H1 (cell line): ENCODE measurements around the gene DMBT1. TPM values are rescaled to one million over a fixed set of nuclear protein-coding genes. Genes with fewer than 3 reads are reported as not detected.

ENCODE experiments used
- CTCF ChIA-PET: fragments of 300-600 bp; sonication (Branson Sonifier 250); formaldehyde crosslinking; loops from one replicate; lab custom pipeline; 2021; ENCODE audit not compliant: partially characterized antibody; lab: Charles Lee
- POLR2A ChIA-PET: fragments of 300-600 bp; sonication (Branson Sonifier 250); formaldehyde crosslinking; loops from one replicate; lab custom pipeline; 2021; ENCODE audit warnings: inconsistent platforms; ENCODE audit not compliant: partially characterized antibody; lab: Charles Lee
- DNase-seq, 2 experiments: peaks; one replicate each; pipeline versions ENCODE4 v3.0.0 to v3.0.0-alpha.2; 2010 to 2022; ENCODE audit warnings: low spot score in 2 of 2, low read depth in 1 of 2, mixed read lengths in 1 of 2
- FAIRE-seq: peaks from 2 replicates; lab custom pipeline; 2011; peaks lifted over from hg19 to GRCh38; lab: Jason Lieb, UNC
- H2AFZ ChIP-seq: 2 replicates; pipeline ENCODE4 v1.8.1; 2012; ENCODE audit warnings: low read length, inconsistent platforms
- H2AK5ac ChIP-seq: 2 replicates; pipeline ENCODE4 v1.6.1; 2013; ENCODE audit warnings: low read depth, low read length
- H2BK120ac ChIP-seq: replicated peaks from 2 replicates; pipeline ENCODE3; 2013; ENCODE audit warnings: low read depth, low read length, inconsistent platforms
- H2BK12ac ChIP-seq: 2 replicates; pipeline ENCODE4 v1.6.1; 2013; ENCODE audit warnings: low read depth, low read length
- H2BK15ac ChIP-seq: 2 replicates; pipeline ENCODE4 v1.6.1; 2013; ENCODE audit warnings: low read length
- H2BK20ac ChIP-seq: 2 replicates; pipeline ENCODE4 v1.6.1; 2013; ENCODE audit warnings: low read length
- H2BK5ac ChIP-seq: 2 replicates; pipeline ENCODE4 v1.6.1; 2013; ENCODE audit warnings: low read depth, low read length
- H3K14ac ChIP-seq: 2 replicates; pipeline ENCODE4 v1.6.1; 2013; ENCODE audit warnings: inconsistent platforms; ENCODE audit not compliant: insufficient read length
- H3K18ac ChIP-seq: 2 replicates; pipeline ENCODE4 v1.6.1; 2013; ENCODE audit warnings: low read length; ENCODE audit errors: extremely low read depth
- H3K23ac ChIP-seq: 2 replicates; pipeline ENCODE4 v1.6.1; 2013; ENCODE audit warnings: inconsistent platforms; ENCODE audit not compliant: insufficient read length
- H3K23me2 ChIP-seq: 2 replicates; pipeline ENCODE4 v1.6.1; 2013; ENCODE audit warnings: low read depth, low read length
- H3K27ac ChIP-seq: 2 replicates; pipeline ENCODE4 v1.6.1; 2011; ENCODE audit warnings: low read depth, low read length, inconsistent platforms
- H3K27me3 ChIP-seq, 4 experiments: replicated peaks in 1 of 4; 1 replicate in 1 of 4; 2 replicates in 3 of 4; pipeline versions ENCODE4 v1.6.1 to v1.8.1; 2011 to 2013; ENCODE audit warnings: low read length in 3 of 4, mild to moderate bottlenecking in 3 of 4, inconsistent platforms in 2 of 4, mixed read lengths in 2 of 4, moderate library complexity in 1 of 4; ENCODE audit not compliant: control insufficient read depth in 3 of 4, insufficient read depth in 3 of 4; ENCODE audit errors: extremely low read depth in 1 of 4
- H3K36me3 ChIP-seq, 4 experiments: 2 replicates each; pipeline versions ENCODE4 v1.6.1 to v1.8.1; 2011 to 2013; ENCODE audit warnings: mild to moderate bottlenecking in 4 of 4, low read length in 3 of 4, moderate library complexity in 2 of 4, control low read depth in 1 of 4, inconsistent platforms in 1 of 4; ENCODE audit not compliant: insufficient read depth in 4 of 4, control insufficient read depth in 2 of 4
- H3K4ac ChIP-seq: replicated peaks from 2 replicates; pipeline ENCODE3; 2013; ENCODE audit warnings: low read length, low read depth, mixed read lengths, inconsistent platforms; ENCODE audit not compliant: insufficient read length
- H3K4me1 ChIP-seq, 4 experiments: replicated peaks in 1 of 4; 1 replicate in 1 of 4; 2 replicates in 3 of 4; pipeline versions ENCODE4 v1.6.1 to v1.8.1; 2011 to 2013; ENCODE audit warnings: low read length in 3 of 4, inconsistent platforms in 2 of 4, mixed read lengths in 1 of 4; ENCODE audit not compliant: insufficient read depth in 4 of 4, control insufficient read depth in 3 of 4
- H3K4me2 ChIP-seq, 2 experiments: 2 replicates each; pipeline versions ENCODE4 v1.6.1 to v1.8.1; 2011 to 2013; ENCODE audit warnings: low read depth in 2 of 2, low read length in 2 of 2, control low read depth in 1 of 2, inconsistent platforms in 1 of 2, mild to moderate bottlenecking in 1 of 2; ENCODE audit not compliant: insufficient read depth in 1 of 2
- H3K4me3 ChIP-seq, 4 experiments: fragments of 200-600, 300-600 bp in 1 of 4; sonication (generic), shearing (Covaris generic), sonication (Bioruptor Twin) in 1 of 4; 2 replicates each; pipeline versions ENCODE4 v1.5.1 to v1.8.1; 2011 to 2016; ENCODE audit warnings: low read length in 4 of 4, low read depth in 3 of 4, control low read depth in 2 of 4, inconsistent platforms in 2 of 4, mild to moderate bottlenecking in 2 of 4, mixed read lengths in 1 of 4, moderate library complexity in 1 of 4; ENCODE audit not compliant: insufficient read depth in 2 of 4; ENCODE audit errors: extremely low read depth in 1 of 4
- H3K56ac ChIP-seq: replicated peaks from 2 replicates; pipeline ENCODE3; 2013; ENCODE audit warnings: low read depth, mild to moderate bottlenecking, mixed read lengths, low read length, inconsistent platforms; ENCODE audit not compliant: insufficient read length
- H3K79me1 ChIP-seq: 2 replicates; pipeline ENCODE4 v1.6.1; 2013; ENCODE audit warnings: low read depth, low read length, control low read depth
- H3K79me2 ChIP-seq, 2 experiments: 2 replicates each; pipeline versions ENCODE4 v1.6.1 to v1.8.1; 2012 to 2013; ENCODE audit warnings: low read length in 2 of 2, mild to moderate bottlenecking in 2 of 2, inconsistent platforms in 1 of 2; ENCODE audit not compliant: insufficient read depth in 2 of 2, control insufficient read depth in 1 of 2
- H3K9ac ChIP-seq, 4 experiments: replicated peaks in 1 of 4; 1 replicate in 1 of 4; 2 replicates in 3 of 4; pipeline versions ENCODE4 v1.6.1 to v1.8.1; 2011 to 2013; ENCODE audit warnings: low read depth in 3 of 4, low read length in 3 of 4, control low read depth in 2 of 4, mild to moderate bottlenecking in 2 of 4, moderate library complexity in 2 of 4, inconsistent platforms in 1 of 4; ENCODE audit errors: extremely low read depth in 1 of 4
- H3K9me3 ChIP-seq, 2 experiments: 2 replicates each; pipeline versions ENCODE4 v1.6.1 to v1.8.1; 2012 to 2013; ENCODE audit warnings: mild to moderate bottlenecking in 2 of 2, moderate library complexity in 2 of 2, control low read depth in 1 of 2, inconsistent platforms in 1 of 2, low read depth in 1 of 2, low read length in 1 of 2, mixed read lengths in 1 of 2; ENCODE audit not compliant: insufficient read depth in 2 of 2
- H4K20me1 ChIP-seq, 2 experiments: replicated peaks in 1 of 2; 2 replicates each; pipeline versions ENCODE3 to v1.8.1; 2011 to 2013; ENCODE audit warnings: inconsistent platforms in 2 of 2, low read length in 2 of 2, mild to moderate bottlenecking in 1 of 2; ENCODE audit not compliant: insufficient read depth in 2 of 2, control insufficient read depth in 1 of 2
- H4K5ac ChIP-seq: 2 replicates; pipeline ENCODE4 v1.6.1; 2013; ENCODE audit warnings: low read length, low read depth, mixed read lengths, inconsistent platforms; ENCODE audit not compliant: insufficient read length
- H4K8ac ChIP-seq: 2 replicates; pipeline ENCODE4 v1.8.0; 2013; ENCODE audit warnings: mild to moderate bottlenecking, moderate library complexity, low read length, inconsistent platforms; ENCODE audit not compliant: insufficient read depth; ENCODE audit errors: extremely low read depth
- H4K91ac ChIP-seq: replicated peaks from 2 replicates; pipeline ENCODE3; 2013; ENCODE audit warnings: low read length, mixed read lengths, inconsistent platforms; ENCODE audit not compliant: insufficient read length
- ASH2L ChIP-seq: fragments of 200-600, 300-600 bp; sonication (generic); IDR thresholded peaks from one replicate; pipeline ENCODE4 v1.7.1; 2017; ENCODE audit warnings: low read length
- ATF3 ChIP-seq: IDR thresholded peaks from 2 replicates; pipeline ENCODE4 v1.6.1; 2011; ENCODE audit warnings: low read depth, mild to moderate bottlenecking, low read length; ENCODE audit not compliant: insufficient read depth
- BACH1 ChIP-seq: IDR thresholded peaks from 2 replicates; pipeline ENCODE4 v1.6.1; 2012; ENCODE audit warnings: low read length, improper control_type of control experiment
- HDAC2 ChIP-seq, 2 experiments: fragments of 300-600 bp in 1 of 2; sonication (generic) in 1 of 2; IDR thresholded peaks; 2 replicates each; pipeline ENCODE4 v1.6.1; 2011 to 2012; ENCODE audit warnings: low read depth in 2 of 2, low read length in 2 of 2, mild to moderate bottlenecking in 2 of 2, moderate library complexity in 2 of 2, borderline replicate concordance in 1 of 2, inconsistent platforms in 1 of 2
- JUN ChIP-seq: IDR thresholded peaks from 2 replicates; pipeline ENCODE4 v1.6.1; 2011; ENCODE audit warnings: low read depth, mild to moderate bottlenecking, improper control_type of control experiment, low read length
- JUND ChIP-seq: IDR thresholded peaks from 2 replicates; pipeline ENCODE4 v1.6.1; 2011; ENCODE audit warnings: mild to moderate bottlenecking, improper control_type of control experiment, low read length
- KDM4A ChIP-seq: IDR thresholded peaks from one replicate; pipeline ENCODE4 v1.7.1; 2012; ENCODE audit warnings: low read depth, mild to moderate bottlenecking, moderate library complexity, low read length, inconsistent platforms; ENCODE audit not compliant: severe bottlenecking
- MAX ChIP-seq: IDR thresholded peaks from 2 replicates; pipeline ENCODE4 v1.6.1; 2012; ENCODE audit warnings: inconsistent platforms
- RBBP5 ChIP-seq: IDR thresholded peaks from 2 replicates; pipeline ENCODE4 v1.7.1; 2012; ENCODE audit warnings: low read depth, mild to moderate bottlenecking, inconsistent platforms, low read length, moderate library complexity, borderline replicate concordance
- SIX5 ChIP-seq: IDR thresholded peaks from 2 replicates; pipeline ENCODE4 v1.6.1; 2011; ENCODE audit warnings: mild to moderate bottlenecking, low read depth, low read length
- SUZ12 ChIP-seq: fragments of 200-600 bp; sonication (generic); IDR thresholded peaks from 2 replicates; pipeline ENCODE4 v1.6.1; 2012; ENCODE audit warnings: mild to moderate bottlenecking, inconsistent platforms, low read length, moderate library complexity, mixed read lengths
- TBP ChIP-seq: IDR thresholded peaks from 2 replicates; pipeline ENCODE4 v1.6.1; 2011; ENCODE audit warnings: low read depth, low read length, improper control_type of control experiment
- USF2 ChIP-seq: IDR thresholded peaks from 2 replicates; pipeline ENCODE4 v1.6.1; 2011; ENCODE audit warnings: low read length, improper control_type of control experiment
- polyA plus RNA-seq, 7 experiments: library from polyadenylated mRNA; depleted of rRNA in 3 of 7; stranded (reverse) in 5 of 7; unstranded in 2 of 7; fragments of >200 nt in 5 of 7; fragments of 200-250 nt in 2 of 7; gene quantifications; 1 replicate in 5 of 7; 2 replicates in 1 of 7; 4 replicates in 1 of 7; pipeline versions ENCODE4 v1.2.1 to v1.2.3, GENCODE V29; 2011 to 2013; ENCODE audit warnings: missing spikeins in 2 of 7, mixed read lengths in 2 of 7
- total RNA-seq: library from RNA; stranded (reverse); fragmentation: NEBNext Ultra II Directional; extraction: Animal tissue kit (Norgen Biotek cat#: 25700); gene quantifications from 2 replicates; pipeline ENCODE4 v1.2.1, GENCODE V29; 2021

Gene DMBT1
- total and polyA plus RNA-seq, 2 of the 8 experiments (the other 6 are each of a cell fraction or from before 2014, with no cell fraction given), result 0.03 TPM; not detected in 1

- H3K79me1 ChIP-seq, result no peaks in the 10 kb centered on the region
- FAIRE-seq (no peak), DNase-seq (no peak)
- no peak overlapping the region for H2AK5ac ChIP-seq
- H2AFZ ChIP-seq, result no peak overlapping the region
- no peak overlapping the region for H3K4me2 ChIP-seq
- no peaks in the 10 kb centered on the region for H3K36me3 ChIP-seq
- ChIA-PET POLR2A (interaction anchor here (0.7 kb wide), 1 partner anchor 94 kb away, joined by 3 read pairs; no protein-coding TSS in a partner anchor), CTCF (interaction anchor here (0.7 to 3.6 kb wide), 4 partner anchors 87 to 282 kb away, joined by 3 to 13 read pairs (median 5); no protein-coding TSS in a partner anchor)
- no peak overlapping the region for H3K23ac ChIP-seq
- no peak overlapping the region for H4K91ac ChIP-seq
- H3K23me2 ChIP-seq, result 0 out of 2 replicates have a peak, but pooled peaks cover 2% of the 10 kb centered on the region
- no peak overlapping the region for H3K14ac ChIP-seq
- H3K79me2 ChIP-seq, result no peaks in the 10 kb centered on the region
- TF ChIP-seq TBP (no peak), BACH1 (no peak), JUND (no peak), JUN (no peak), USF2 (no peak), ATF3 (no peak), KDM4A (no peak), SIX5 (no peak), MAX (no peak), HDAC2 (IDR thresholded peaks at IDR 0.05; ENCODE audit: borderline replicate concordance in 1 of 2, low read depth in 2 of 2, low read length in 2 of 2) (no peak), ASH2L (no peak), SUZ12 (no peak), RBBP5 (no peak)
- H2BK15ac ChIP-seq, result no peak overlapping the region
- no peak overlapping the region for H2BK5ac ChIP-seq
- peaks cover 0 to 5% (median 2%) of the 10 kb centered on the region in 4 experiments; a peak in 4 of 7 replicates for H3K4me1 ChIP-seq
- H4K5ac ChIP-seq, result no peak overlapping the region
- H3K4ac ChIP-seq, result no peak overlapping the region
- no peak overlapping the region for H3K9ac ChIP-seq
- no peak overlapping the region for H2BK120ac ChIP-seq
- H3K18ac ChIP-seq, result no peak overlapping the region
- H3K27me3 ChIP-seq, result no peaks in the 10 kb centered on the region
- H3K27ac ChIP-seq, result no peak overlapping the region
- no peak overlapping the region for H2BK12ac ChIP-seq
- H3K56ac ChIP-seq, result no peak overlapping the region
- no peaks in the 10 kb centered on the region for H3K9me3 ChIP-seq
- H3K4me3 ChIP-seq, result no peak overlapping the region
- no peak overlapping the region for H2BK20ac ChIP-seq
- no peaks in the 10 kb centered on the region for H4K20me1 ChIP-seq
- no peak overlapping the region for H4K8ac ChIP-seq
These were observed 1.2 kb downstream of the DMBT1 start for GRCh38 chr10:122561792-122562191.
